Measurements from ENCODE around the gene NUP160.
"Not testable (repeated sequence)": the region's sequence is repeated elsewhere in the genome, so short reads cannot be mapped to it uniquely, and the experiment has no call there.

Gene NUP160, protein sequence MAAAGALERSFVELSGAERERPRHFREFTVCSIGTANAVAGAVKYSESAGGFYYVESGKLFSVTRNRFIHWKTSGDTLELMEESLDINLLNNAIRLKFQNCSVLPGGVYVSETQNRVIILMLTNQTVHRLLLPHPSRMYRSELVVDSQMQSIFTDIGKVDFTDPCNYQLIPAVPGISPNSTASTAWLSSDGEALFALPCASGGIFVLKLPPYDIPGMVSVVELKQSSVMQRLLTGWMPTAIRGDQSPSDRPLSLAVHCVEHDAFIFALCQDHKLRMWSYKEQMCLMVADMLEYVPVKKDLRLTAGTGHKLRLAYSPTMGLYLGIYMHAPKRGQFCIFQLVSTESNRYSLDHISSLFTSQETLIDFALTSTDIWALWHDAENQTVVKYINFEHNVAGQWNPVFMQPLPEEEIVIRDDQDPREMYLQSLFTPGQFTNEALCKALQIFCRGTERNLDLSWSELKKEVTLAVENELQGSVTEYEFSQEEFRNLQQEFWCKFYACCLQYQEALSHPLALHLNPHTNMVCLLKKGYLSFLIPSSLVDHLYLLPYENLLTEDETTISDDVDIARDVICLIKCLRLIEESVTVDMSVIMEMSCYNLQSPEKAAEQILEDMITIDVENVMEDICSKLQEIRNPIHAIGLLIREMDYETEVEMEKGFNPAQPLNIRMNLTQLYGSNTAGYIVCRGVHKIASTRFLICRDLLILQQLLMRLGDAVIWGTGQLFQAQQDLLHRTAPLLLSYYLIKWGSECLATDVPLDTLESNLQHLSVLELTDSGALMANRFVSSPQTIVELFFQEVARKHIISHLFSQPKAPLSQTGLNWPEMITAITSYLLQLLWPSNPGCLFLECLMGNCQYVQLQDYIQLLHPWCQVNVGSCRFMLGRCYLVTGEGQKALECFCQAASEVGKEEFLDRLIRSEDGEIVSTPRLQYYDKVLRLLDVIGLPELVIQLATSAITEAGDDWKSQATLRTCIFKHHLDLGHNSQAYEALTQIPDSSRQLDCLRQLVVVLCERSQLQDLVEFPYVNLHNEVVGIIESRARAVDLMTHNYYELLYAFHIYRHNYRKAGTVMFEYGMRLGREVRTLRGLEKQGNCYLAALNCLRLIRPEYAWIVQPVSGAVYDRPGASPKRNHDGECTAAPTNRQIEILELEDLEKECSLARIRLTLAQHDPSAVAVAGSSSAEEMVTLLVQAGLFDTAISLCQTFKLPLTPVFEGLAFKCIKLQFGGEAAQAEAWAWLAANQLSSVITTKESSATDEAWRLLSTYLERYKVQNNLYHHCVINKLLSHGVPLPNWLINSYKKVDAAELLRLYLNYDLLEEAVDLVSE (N-terminal part only)

DNA sequence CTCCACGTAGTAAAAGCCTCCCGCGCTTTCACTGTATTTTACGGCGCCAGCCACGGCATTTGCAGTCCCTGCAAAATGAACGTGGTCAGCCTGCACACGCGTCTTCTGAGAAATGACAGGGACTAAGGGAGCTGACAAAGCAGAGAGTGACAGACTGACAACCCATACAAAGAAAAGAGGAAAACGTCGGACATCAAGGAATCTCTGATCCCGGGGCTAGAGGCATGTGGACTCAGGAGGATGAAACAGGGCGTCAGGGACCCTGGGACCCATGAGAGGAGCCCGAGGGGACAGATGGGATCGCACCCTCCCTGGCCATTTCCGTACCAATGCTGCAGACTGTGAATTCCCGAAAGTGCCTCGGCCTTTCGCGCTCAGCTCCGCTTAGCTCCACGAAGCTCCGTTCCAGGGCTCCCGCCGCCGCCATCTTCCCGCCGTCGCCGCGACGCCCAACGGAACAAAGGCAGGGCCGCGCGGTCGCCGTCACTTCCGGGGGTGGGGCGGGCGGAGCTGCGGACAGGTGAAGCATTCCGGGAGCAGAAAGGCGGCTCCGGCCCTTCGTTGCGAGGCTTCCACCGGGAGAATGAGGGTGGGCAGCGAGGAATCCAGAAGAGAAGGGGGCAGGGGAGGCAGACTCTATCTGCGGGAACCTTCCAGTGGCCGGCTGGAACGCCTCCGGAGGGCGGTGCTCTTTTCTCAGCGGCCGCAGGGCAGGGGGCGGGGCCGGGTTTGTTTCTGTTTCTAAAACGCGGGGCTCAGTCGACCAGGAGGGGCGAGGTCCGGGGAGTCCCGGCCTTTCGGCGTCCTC lies at the start of gene NUP160:
Gene NUP160, minus strand, starts transcription at position 459 of the 808 bp plus-strand sequence. Its CDS starts 32 bp downstream, at position 427.
- no peak for FAIRE-seq

DNA sequence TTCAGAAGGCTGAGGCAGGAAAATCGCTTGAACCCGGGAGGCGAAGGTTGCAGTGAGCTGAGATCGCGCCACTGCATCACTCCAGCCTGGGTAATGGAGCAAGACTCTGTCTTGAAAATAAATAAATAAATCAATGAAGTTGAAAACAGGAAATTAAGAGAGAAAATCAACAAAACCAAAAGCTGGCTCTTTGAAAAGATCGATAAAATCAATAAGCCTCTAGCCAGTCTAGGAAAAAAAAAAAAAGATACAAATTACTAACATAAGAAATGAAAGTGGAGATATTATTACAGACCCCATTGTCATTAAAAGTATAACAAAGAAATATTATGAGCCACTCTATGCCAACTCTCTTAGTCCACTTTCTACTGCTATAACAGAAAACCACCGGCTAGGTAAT lies 48.0 kb upstream of the NUP160 start:
- FAIRE-seq = no peak

DNA sequence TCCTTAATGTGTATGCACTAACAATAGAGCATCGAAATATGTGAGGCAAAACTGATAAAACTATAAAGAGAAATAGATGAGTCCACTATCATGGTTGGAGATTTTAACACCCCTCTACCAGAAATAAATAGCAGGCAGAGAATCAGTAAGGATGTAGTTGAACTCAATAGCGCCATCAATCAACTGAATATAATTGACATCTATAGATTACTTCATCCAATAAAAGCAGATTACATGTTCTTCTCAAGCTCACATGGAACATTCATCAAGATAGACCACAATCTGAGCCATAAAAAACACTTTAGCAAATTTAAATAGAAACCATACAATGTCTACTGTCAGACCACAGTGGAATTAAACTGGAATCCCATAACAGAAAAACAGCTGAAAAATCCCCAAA lies 46.9 kb upstream of the NUP160 start:
- FAIRE-seq = no peak

DNA sequence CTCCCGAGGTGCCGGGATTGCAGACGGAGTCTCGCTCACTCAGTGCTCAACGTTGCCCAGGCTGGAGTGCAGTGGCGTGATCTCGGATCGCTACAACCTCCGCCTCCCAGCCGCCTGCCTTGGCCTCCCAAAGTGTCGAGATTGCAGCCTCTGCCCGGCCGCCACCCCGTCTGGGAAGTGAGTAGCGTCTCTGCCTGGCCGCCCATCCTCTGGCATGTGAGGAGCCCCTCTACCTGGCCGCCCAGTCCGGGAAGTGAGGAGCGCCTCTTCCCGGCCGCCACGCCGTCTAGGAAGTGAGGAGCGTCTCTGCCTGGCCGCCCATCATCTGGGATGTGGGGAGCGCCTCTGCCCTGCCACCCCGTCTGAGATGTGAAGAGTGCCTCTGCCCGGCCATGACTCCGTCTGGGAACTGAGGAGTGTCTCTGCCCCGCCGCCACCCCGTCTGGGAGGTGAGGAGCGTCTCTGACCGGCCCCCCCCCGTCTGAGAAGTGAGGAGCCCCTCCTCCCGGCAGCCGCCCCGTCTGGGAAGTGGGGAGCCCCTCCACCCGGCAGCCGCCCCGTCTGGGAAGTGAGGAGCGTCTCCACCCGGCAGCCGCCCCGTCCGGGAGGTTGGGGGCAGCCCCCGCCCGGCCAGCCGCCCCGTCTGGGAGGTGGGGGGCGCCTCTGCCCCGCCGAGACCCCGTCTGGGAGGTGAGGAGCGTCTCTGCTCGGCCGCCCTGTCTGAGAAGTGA lies 44.6 kb upstream of the NUP160 start:
- not testable (repeated sequence) for FAIRE-seq

DNA sequence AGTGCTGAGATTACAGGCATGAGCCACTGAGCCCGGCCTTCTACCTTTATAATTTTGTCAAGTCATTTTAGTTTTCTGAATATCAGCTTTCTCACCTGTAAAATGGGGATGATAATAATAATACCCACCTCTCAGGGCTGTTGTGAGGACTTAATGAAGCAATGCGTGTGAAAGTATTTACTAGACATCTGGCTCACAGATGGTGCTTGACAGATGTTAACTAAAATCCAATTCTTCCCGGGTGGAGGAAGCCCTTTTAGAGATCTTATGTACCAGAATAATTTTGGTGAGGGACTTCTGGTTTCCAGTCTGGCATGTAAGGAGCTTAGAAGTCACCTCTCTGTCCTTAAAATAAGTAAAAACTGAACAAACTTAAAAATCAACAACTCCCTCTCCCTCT lies 43.7 kb upstream of the NUP160 start:
- no peak for FAIRE-seq

DNA sequence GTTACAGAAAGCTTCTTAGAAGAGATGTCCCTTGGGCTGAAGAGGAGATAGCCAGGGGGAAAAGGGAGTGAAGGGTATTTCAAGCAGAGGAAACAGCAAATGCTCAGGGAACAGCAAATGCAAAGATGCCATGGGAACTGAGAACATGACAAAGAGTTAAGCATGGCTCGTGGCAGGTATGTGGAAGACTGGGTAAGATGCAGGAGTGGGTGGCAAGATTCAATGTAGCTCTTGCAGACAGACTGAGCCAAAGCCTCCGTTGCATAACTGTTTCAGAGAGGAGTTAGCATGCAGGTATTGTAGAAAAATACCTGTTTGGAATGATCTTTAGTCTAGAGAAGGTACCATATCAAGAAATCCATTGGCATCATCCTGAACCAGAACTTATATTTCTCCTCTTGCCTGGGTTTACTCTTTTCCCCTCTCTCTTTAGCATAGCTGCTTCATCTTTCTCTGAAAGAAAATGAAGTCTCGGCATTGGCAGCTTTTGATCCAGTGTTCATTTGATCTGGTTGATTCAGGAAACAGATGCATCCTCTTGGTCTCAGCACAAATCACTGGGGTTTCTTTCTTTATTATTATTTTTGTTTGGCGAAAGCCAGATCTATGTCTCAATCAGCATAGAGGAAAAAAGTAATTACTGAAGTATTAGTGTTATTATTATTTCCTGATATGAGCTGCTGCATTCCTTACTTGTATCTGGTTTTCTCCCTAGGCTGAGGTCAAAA lies 41.7 kb upstream of the NUP160 start:
- FAIRE-seq = no peak

DNA sequence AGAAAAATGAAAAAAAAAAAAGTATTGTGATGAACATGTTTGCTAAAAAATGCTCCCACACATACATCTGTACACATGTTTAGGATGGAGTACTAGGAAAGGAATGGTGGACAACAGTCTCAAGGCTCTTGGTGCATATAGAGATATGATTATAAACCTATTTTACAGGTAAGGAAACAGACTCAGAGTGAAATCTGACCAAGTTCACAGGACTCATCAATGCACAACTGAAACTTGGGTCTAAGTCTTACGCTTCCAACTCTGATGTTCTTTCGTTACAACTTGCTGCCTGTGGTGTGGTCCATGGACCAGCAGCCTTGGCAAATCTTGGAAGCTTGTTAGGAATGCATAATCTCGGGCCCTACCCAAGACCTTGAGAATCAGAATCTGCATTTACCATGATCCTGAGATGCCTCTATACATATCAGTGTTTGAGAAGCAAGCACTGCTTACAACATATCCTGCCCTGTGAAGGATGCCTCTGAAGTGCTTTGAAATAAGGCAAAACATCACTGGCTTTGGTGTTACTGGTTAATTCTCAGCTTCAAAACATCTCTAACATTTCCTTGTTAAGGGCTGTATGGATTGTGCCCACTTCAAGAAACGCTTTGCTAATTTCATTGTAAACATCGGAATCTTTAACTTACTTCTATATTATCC lies 39.9 kb upstream of the NUP160 start:
- FAIRE-seq = no peak

DNA sequence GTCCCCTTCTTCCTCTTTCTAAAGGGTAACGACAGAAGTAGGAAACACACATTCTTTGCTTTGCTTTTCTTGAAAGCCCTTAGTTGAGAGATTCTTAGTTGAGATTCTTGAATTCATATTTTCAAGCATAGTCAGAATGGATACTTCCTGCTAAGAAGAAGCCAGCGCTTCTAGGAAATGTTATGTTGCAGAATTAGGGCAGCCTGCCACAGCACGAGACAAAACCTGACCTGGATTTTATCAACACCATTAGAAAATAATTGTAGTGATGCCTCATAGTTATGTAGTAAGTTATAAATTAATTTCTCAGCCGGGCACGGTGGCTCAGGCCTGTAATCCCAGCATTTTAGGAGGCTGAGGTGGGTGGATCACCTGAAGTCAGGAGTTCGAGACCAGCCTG lies 37.9 kb upstream of the NUP160 start:
- FAIRE-seq = no peak

DNA sequence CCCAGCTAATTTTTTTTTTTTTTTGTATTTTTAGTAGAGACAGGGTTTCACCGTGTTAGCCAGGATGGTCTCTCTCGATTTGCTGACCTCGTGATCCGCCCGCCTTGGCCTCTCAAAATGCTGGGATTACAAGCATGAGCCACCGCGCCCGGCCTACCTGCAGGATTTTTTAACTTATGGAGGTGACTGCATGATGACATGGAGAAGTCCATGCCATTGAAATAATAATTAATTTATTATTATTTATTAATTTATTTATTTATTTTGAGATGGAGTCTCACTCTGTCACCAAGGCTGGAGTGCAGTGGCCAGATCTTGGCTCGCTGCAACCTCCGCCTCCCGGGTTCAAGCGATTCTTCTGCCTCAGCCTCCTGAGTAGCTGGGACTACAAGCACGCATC lies 34.3 kb upstream of the NUP160 start:
- not testable (repeated sequence) for FAIRE-seq

DNA sequence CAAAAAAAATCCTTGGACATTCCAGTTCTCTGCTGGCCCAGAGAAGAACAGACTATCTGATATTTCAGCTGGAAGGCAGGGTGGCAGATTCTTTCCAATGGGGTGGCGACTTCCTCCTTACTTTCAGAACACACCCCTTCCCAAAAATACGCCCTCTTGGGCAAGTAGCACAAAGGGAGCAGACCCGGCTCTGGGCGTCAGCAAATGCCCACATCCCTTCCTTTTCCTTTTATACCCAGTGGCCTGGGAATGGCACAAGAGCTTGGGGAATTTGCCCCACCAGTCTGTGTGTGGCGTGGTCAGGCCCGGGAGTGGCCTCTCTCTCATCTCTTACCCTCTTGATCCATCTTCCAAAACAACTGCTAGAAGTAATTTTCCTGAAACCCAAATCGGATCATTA lies 33.0 kb upstream of the NUP160 start:
- no peak for FAIRE-seq

DNA sequence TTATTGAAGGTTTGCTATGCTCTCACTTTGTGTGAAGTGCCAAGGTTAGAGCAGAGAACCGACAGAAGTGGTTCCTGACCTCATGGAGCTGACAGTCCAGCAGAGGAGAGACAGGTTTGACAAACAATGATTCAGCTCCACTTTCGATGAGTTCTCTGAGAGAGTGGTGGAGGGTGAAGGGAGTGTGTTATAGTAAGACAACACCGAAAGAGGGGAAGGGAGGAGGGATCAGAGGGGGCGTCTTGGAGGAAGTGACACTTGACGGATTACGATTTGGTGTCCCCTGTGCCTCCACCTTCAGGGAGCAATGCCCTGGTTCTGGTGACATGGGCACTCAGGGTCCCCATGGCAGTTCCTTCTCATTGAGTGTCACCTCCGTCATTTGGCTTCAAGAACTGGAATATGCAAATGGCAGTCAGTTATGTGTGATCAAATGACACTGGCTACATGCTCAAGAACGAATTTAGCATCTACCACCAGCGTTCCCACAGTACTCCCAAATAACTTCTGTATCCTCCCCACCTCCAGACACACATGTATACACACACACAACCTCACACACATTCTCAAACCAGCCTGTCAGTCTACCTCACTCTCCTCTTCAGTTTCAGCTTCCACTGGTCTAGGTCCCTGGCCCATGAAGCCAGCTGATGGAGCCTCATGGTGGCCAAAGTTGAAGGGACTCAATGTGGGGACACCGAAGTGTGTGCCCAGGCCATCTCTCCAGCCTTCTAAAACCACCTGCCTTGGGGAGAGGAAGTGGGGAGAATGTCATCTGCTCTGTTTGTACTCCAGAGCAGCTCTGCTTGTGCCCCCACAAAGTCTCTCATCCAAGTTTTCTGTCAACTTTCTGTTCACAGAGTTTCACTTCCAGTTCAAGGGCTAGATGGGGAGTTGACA lies 31.4 kb upstream of the NUP160 start:
- no peak for FAIRE-seq

DNA sequence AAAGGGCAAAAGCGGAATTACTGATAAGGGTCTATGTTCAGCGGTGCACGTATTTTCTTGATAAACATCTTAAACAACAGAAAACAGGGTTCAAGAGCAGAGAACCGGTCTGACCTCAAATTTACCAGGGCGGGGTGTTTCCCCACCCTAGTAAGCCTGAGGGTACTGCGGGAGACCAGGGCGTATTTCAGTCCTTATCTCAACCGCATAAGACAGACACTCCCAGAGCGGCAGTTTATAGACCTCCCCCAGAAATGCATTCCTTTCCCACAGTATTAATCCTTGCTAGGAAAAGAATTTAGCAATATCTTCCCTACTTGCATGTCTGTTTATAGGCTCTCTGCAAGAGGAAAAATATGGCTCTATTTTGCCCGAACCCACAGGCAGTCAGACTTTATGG lies 27.7 kb upstream of the NUP160 start:
- FAIRE-seq = not testable (repeated sequence)

DNA sequence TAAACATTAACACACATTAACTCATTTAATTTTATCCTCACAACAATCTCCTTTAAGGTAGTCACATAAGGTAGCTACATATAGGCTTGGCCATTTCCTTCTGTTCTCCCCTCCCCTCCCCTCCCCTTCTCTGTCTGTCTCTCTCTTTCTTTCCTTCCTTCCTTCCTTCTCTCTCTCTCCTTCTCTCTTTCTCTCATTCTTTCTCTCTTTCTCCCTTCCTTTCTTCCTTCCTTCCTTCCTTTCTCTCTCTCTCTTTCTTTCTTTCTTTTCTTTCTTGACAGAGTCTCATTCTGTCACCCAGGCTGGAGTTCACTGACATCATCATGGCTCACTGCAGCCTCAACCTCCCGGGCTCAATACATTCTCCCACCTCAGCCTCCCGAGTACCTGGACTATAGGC lies 22.3 kb upstream of the NUP160 start:
- FAIRE-seq = no peak

DNA sequence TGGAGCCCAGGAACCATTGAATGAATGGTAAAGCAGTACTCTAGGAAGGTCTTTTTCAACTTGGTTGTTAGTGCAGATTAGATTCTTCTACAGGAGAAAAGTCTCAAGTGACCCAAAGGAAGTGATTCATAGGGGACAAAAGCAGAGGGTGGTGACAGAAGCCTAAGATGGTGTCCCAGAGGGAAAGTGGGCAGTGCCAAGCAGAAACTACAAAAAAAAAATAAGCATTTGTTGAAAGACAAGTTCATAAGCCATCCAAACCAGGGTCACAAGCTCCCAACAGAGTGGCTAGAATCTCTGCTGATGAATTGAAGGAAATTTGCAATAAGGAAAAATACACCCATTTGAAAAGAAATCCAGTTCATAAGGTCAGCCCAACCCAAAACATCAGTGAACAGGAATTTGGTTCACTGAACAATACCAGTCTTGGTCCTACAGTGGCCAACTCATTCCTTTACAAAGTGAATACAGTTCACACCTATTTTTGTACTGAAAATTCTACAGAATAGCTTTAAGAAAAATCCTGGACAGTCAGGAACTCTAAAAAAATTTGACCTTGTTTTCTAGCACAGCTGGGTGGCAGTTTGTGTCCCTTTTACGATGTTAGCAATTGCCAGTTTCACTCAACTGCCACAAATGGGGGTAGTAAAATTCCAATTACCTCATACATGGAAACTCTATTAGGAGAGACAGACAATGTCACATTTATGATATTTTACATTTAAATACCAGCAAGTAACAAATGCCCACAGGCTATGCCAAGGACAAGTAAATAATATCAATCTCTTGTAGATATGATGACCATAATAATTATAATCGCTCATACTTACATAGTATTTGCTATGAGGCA lies 21.6 kb upstream of the NUP160 start:
- FAIRE-seq = no peak

DNA sequence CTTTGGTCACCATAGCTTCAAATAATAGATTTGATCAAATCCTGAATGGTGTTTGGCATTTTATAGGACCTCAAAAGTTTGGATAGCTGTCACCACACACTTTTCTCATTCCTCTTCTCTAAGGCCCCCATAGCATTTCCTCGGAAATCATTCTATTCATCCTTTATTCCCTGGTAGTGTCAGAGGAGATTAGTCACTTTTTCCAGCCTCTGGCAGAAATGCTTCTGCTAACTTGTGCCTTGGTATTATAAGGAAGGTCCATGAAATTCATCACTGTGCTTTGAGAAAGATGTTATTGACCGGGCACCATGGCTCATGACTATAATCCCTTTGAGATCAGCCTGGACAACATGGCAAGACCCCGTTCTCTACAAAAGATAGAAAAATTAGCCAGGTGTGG lies 19.7 kb upstream of the NUP160 start:
- FAIRE-seq = no peak

DNA sequence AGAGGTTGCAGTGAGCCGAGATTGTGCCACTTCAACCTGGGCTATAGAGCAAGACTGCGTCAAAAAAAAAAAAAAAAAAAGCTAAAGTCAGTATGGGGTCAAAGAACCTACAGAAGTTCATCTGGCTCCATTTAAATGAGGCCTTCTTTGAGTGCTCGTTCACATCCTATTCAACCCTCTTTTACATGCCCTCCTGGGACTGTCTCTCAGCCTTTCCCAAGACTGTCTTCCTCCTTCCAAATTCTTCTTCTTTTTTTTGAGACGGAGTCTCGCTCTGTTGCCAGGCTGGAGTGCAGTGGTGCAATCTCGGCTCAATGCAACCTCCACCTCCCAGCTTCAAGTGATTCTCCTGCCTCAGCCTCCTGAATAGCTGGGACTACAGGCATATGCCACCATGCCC lies 18.7 kb upstream of the NUP160 start:
- not testable (repeated sequence) for FAIRE-seq

DNA sequence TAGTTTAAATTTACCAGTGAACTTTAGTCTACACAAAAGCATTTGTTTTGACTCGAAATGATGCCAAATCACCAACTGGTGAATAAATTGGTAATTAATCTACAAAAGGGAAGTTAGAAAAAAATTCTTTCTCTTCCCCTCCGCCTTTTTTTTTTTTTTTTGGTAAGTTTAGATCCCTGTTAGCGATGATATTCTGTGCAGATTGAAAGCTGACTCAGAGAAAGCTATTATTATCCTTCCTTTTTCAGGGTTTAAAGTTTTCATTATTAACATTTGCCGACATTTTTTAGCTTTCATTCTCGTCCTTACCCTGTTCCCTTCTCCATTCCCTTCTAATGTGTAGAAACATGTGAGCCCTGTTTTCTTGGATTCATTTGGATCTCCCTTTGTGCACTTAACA lies 16.8 kb upstream of the NUP160 start:
- FAIRE-seq = no peak

DNA sequence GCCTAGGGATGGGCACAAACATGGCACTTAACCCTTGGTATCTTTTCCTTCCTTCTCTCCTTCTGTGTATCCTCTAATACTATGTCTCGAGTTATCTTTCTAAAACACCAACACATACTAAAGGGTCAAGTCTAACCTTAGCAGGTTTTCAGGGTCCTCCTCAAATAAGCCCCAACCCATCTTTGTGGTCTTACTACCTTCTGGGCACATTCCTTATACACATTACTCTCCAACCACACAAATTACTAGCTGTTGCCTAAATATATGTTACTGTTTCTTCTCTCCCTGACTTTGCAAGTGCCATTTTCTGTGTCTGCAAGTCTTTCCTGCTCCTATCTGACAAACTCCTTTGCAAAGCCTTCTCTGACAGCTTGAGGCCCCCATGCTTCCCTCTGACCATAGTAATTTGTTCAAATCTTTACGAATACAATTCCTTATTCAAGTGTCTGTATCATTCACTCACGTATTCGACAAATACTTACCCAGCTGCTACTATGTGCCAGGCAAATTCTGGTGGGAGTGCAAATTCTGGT lies 15.8 kb upstream of the NUP160 start:
- FAIRE-seq = no peak
